NCI-H1436 treated with DMSO at 0.1 percent for 48 hours (cell line): ENCODE results near the gene NOTUM.
"Not testable (repeated sequence)": the region's sequence is repeated elsewhere in the genome, so short reads cannot be mapped to it uniquely, and the experiment has no call there.

Experiments
- DNase-seq: peaks from one replicate; lab custom pipeline; 2025; lab: John Stamatoyannopoulos, UW

The NOTUM gene

GRCh38 chr17:81957691-81958432 lies 3.1 kb downstream of the NOTUM start:
- DNase-seq, result no peak

DNA sequence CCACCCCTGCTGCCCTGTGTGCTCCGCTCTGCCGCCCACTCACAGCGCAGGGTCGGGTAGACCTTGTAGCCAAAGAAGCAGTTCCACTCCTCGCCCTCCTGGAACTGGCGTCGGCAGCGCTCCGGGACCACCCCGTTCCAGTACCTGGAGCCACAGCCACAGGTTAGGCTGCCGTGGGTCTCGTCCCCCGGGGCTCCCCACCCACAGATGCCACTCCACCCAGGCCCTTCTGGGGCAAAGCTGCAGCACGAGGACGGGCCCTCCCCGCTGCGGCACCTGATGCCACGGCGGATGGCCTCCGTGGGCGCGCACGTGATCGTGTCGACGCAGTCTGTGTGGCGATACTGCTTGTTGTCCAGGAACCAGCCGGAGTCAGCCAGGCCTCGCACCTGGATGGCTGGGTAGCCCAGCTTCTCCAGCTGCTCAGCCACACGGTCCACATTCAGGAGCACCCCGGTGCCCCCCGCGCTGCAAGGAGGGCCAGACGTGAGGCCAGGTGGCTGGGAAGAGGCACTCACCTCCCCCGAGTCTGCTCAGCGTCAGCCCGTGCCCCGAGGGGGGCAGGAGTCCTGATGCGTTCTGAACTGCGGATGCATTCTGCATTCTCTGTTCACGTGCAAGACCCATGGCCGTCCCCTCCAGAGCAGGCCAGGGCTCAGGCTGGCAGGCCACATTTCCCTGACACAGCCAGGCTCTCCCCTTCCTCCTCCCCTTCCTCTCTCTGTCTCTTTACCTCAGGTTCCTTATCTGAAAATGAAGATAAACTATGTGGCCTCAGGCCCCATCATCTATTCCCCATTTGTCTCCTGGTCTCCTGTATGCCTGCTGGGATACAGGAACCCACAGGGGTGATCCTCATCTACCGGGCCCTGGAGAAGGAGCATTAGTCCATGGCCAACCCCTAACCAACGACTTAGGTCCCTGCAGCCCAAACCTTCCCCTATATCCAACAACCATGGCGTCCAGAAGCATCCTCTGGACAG lies 4.1 kb downstream of the NOTUM start:
- DNase-seq, result no peak

- no peak for DNase-seq
These were observed 5.0 kb downstream of the NOTUM start for GRCh38 chr17:81955756-81956544.

DNA sequence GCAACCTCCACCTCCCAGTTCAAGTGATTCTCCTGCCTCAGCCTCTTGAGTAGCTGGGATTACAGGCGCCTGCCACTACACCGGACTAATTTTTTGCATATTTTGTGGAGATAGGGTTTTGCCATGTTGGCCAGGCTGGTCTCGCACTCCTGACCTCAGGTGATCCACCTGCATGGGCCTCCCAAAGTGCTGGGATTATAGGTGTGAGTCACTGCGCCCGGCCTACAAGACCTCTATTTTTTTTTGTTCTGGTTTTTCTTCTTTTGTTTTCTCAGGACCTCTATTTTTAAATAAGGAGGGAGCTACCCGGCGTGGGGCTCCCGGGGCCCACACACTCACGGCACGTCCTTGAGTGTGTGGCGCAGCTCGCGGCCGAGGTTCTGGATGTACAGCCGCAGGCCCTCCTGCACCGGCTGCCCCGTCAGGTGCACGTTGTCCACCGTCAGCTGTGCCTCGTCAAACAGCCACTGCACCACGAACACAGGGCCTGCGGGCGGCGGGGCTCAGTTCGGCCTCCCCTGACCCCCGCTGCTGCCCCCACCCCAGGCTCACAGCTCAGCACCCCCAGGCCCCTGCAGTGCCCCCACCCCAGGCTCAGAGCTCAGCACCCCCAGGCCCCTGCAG lies 5.8 kb downstream of the NOTUM start:
- no peak for DNase-seq

DNA sequence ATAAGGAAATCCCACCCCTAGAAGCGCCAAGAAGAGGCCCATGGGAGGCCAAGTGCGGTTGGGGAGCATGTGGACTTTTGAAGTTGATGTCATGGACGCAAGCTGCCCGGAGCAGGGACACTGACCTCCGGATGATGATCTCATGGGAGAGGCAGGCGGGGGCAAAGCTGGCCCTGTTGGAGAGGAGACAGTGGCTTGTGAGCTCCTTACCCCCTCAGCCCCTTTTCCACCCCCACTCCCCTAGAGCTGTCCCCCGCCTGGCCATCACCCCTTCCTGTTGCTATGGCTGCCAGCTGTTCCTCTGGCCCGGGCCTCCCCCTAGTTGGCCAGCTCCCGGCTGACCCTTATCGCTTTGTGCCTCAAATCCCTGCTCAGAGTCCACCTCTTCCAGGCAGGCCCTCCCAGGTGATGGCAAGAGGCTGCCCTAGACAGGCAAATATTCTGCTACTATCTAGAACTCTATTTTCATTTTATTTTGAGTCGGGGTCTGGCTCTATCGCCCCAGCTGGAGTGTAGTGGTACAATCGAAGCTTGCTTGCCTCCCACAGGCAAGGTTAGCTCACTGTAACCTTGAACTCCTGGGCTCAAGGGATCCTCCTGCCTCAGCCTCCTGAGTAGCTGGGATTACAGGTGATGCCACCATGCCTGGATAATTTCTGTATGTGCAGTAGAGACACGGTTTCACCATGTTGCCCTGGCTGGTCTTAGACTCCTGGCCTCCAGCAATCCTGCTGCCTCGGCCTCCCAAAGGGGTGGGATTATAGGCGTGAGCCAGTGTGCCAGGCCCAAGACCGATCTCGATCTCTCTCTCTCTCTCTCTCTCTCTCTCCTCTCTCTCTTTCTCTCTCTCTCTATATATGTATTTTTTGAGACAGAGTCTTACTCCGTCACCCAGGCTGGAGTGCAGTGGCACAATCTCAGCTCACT lies 6.6 kb downstream of the NOTUM start:
- no peak for DNase-seq

DNA sequence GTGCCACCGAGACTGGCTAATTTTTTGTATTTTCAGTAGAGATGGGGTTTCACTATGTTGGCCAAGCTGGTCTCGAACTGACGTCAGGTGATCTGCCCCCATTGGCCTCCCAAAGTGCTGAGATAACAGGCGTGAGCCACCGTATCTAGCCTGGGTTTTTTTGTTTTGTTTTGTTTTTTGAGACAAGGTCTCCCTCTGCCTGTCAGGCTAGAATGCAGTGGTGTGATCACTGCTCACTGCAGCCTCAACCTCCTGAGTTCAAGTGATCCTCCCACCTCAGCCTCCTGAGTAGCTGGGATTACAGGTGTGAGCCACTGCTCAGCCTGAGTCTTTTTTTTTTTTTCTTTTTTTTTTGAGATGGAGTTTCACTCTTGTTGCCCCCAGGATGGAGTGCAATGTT lies 7.5 kb downstream of the NOTUM start:
- not testable (repeated sequence) for DNase-seq

- no peak for DNase-seq
These were observed 8.2 kb downstream of the NOTUM start for GRCh38 chr17:81952792-81953228.

DNA sequence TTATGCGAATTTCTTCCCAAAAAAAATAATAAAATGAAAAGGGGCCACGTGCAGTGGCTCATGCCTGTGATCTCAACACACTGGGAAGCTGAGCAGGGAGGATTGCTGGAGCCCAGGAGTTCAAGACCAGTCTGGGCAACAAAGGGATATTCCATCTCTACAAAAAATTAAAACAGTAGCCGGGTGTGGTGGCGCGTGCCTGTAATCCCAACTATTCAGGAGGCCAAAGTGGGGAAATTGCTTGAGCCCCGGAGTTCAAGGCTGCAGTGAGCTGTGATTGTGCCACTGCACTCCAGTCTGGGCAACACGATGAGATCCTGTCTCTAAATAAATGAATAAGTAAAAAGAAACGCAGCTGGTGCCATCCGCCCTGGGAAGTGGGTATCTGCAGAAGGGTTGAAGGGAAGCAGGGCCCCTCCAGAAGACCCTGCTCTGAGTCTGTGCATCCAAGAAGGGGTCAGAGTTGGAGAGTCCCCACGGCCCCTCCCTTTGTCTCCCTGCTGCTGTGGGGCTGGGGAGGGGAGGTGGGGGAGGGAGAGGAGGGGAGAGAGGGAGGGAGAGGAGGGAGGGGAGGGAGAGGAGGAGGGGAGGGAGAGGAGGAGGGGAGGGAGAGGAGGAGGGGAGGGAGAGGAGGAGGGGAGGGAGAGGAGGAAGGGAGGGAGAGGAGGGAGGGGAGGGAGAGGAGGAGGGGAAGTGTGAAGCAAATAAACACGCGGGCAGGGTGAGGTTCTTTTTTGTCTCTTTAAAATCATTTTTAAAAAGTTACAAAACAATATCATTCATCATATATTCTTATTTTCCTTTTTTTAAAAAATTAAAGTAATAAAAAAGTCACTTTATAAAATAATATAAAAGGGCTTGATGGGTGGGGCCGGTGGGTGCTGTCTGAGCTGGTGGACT lies 9.0 kb downstream of the NOTUM start:
- DNase-seq, result no peak

DNA sequence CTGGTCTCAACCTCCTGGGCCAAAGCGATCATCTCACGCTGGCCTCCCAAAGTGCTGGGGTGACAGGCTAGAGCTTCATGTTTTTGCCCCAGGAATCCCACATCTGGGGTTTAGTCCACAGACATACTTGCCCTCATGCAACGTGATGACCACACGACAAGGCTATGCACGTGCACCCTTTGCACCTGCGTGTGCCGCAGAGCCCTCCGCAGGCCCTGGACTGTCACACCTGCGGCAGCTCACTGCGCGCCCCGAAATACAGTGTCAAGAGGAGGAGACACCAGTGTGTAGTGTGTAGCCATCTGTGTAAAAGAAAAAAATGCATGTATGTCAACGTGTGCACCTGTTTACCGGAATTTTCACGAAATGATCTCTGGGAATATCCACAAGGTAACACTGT lies 10.5 kb downstream of the NOTUM start:
- no peak for DNase-seq

GRCh38 chr17:81948635-81949378 lies 12.2 kb downstream of the NOTUM start:
- no peak for DNase-seq

- no peak for DNase-seq
These were observed 13.8 kb downstream of the NOTUM start, which contains the start of gene MYADML2 for GRCh38 chr17:81947189-81947588. MYADML2 (minus strand) TSS chr17:81947233; CDS start chr17:81941741, 5,492 bp downstream.

GRCh38 chr17:81944858-81945257 lies 16.1 kb downstream of the NOTUM start:
- DNase-seq, result no peak

DNA sequence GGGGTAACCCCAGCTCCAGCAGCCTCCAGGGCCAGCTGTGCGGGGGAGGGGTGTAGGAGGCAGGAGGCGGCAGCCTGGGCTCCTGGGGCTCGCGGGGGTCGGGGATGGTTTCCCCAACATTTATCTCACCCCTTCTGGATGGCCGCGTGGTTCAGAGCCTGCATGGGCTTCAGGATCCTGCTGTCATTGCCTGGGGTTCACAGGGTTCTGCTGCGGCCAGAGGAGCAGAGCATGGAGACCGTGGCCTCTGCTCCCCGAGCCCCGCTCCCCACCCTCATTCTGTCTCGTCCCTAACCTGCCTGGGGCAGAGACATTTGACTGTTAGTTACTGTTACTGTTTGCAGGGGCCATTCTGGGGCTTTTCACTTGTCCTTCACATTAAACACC lies 18.8 kb downstream of the NOTUM start:
- DNase-seq, result no peak

- DNase-seq, result no peak
These were observed 19.4 kb downstream of the NOTUM start for GRCh38 chr17:81941484-81942166.

GRCh38 chr17:81940538-81941483 lies 20.2 kb downstream of the NOTUM start:
- no peak for DNase-seq

GRCh38 chr17:81939881-81940385 lies 21.1 kb downstream of the NOTUM start:
- no peak for DNase-seq

DNA sequence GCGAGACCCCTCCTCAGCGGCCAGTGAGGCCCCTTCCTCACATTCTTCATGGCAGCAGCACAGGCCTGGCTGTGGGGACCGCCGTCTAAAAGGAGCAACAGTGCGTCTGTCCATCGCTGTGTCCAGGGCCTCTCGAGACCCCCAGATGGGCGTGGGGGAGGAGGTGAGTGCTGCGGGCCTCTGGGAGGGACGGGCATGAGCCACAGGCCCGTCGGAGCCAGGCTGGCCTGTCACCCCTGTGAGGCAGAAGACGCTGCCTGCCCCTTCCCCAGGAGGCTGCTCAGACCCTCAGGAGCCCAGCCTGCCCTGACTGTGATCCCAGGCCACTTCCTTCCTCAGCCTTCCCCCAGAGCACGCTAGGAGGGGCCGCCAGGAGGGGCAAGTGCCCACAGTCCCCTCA lies 21.8 kb downstream of the NOTUM start:
- no peak for DNase-seq
